H1 (cell line): ENCODE measurements around the gene YWHAQ. TPM values are rescaled to one million over a fixed set of nuclear protein-coding genes. Genes with fewer than 3 reads are reported as not detected.

ENCODE experiments used
- CBX5 ChIP-seq: fragments of 300-800, 300-1000 bp; sonication (generic); IDR thresholded peaks from 2 replicates; pipeline ENCODE4 v1.7.1; 2016; ENCODE audit warnings: antibody characterized with exemption, low read length, low read depth
- CHD2 ChIP-seq: IDR thresholded peaks from 2 replicates; pipeline ENCODE4 v1.6.1; 2012; ENCODE audit warnings: low read length, improper control_type of control experiment
- CHD7 ChIP-seq: fragments of 300-600 bp; sonication (generic); IDR thresholded peaks from 2 replicates; pipeline ENCODE4 v1.7.1; 2012; ENCODE audit warnings: low read length, moderate library complexity, mild to moderate bottlenecking, inconsistent platforms; ENCODE audit not compliant: insufficient replicate concordance
- CTCF ChIP-seq, 3 experiments: IDR thresholded peaks; 1 replicate in 2 of 3; 2 replicates in 1 of 3; pipeline versions ENCODE4 v1.5.1 to v1.6.1; 2011; ENCODE audit warnings: low read length in 3 of 3, mild to moderate bottlenecking in 3 of 3, inconsistent platforms in 2 of 3, low read depth in 1 of 3, moderate library complexity in 1 of 3; ENCODE audit not compliant: insufficient read depth in 1 of 3; ENCODE audit errors: control extremely low read depth in 1 of 3
- EZH2 ChIP-seq: fragments of 200-600 bp; sonication (generic); IDR thresholded peaks from 2 replicates; pipeline ENCODE4 v1.7.1; 2012; ENCODE audit warnings: low read depth, mild to moderate bottlenecking, moderate library complexity, low read length, inconsistent platforms; ENCODE audit not compliant: severe bottlenecking
- FOSL1 ChIP-seq: IDR thresholded peaks from 2 replicates; pipeline ENCODE4 v1.6.1; 2011; ENCODE audit warnings: mild to moderate bottlenecking, low read depth, low read length, moderate library complexity; ENCODE audit not compliant: insufficient read depth
- JUND ChIP-seq: IDR thresholded peaks from 2 replicates; pipeline ENCODE4 v1.6.1; 2011; ENCODE audit warnings: mild to moderate bottlenecking, improper control_type of control experiment, low read length
- KDM5A ChIP-seq: fragments of 200-600 bp; IDR thresholded peaks from 2 replicates; pipeline ENCODE4 v1.7.1; 2012; ENCODE audit warnings: mild to moderate bottlenecking, low read length, inconsistent platforms, mixed read lengths
- POLR2AphosphoS5 ChIP-seq: IDR thresholded peaks from 2 replicates; pipeline ENCODE4 v1.6.1; 2011; ENCODE audit warnings: low read depth, low read length
- polyA plus RNA-seq, 7 experiments: library from polyadenylated mRNA; depleted of rRNA in 3 of 7; stranded (reverse) in 5 of 7; unstranded in 2 of 7; fragments of >200 nt in 5 of 7; fragments of 200-250 nt in 2 of 7; gene quantifications; 1 replicate in 5 of 7; 2 replicates in 1 of 7; 4 replicates in 1 of 7; pipeline versions ENCODE4 v1.2.1 to v1.2.3, GENCODE V29; 2011 to 2013; ENCODE audit warnings: missing spikeins in 2 of 7, mixed read lengths in 2 of 7
- total RNA-seq: library from RNA; stranded (reverse); fragmentation: NEBNext Ultra II Directional; extraction: Animal tissue kit (Norgen Biotek cat#: 25700); gene quantifications from 2 replicates; pipeline ENCODE4 v1.2.1, GENCODE V29; 2021

Gene YWHAQ
- total and polyA plus RNA-seq, 2 of the 8 experiments (the other 6 are each of a cell fraction or from before 2014, with no cell fraction given), result 244 to 480 TPM

GRCh38 chr2:9644603-9645002 is 13.8 kb upstream of the YWHAQ start (continued):
- TF ChIP-seq CHD7 (no peak), CTCF (IDR thresholded peaks at IDR 0.05; ENCODE audit: control extremely low read depth in 1 of 3, insufficient read depth in 1 of 3, low read depth in 1 of 3, low read length in 3 of 3) (no peak), CHD2 (no peak), KDM5A (no peak), POLR2AphosphoS5 (no peak), EZH2 (no peak), CBX5 (no peak), JUND (no peak), FOSL1 (no peak)
